Neural cell (in vitro differentiated cells): Measurements from ENCODE around the gene ERC2. TPM values are rescaled to one million over a fixed set of nuclear protein-coding genes. Genes with fewer than 3 reads are reported as not detected.

Experiments used
- H2AFZ ChIP-seq: fragments of 200-600, 300-800 bp; sonication (generic), shearing (Covaris generic); 2 replicates; pipeline ENCODE4 v1.6.0; 2014; ENCODE audit warnings: low read depth, mild to moderate bottlenecking, antibody characterized with exemption, low read length, moderate library complexity
- H3F3A ChIP-seq: fragments of 200-600 bp; shearing (Covaris generic); 2 replicates; pipeline ENCODE4 v1.6.1; 2016; ENCODE audit warnings: mild to moderate bottlenecking, moderate library complexity, mixed read lengths, antibody characterized with exemption, low read length; ENCODE audit not compliant: insufficient read depth, poor library complexity, severe bottlenecking
- H3K27ac ChIP-seq: fragments of 200-600, 300-800 bp; sonication (generic), shearing (Covaris generic); 2 replicates; pipeline ENCODE4 v1.5.1; 2014; ENCODE audit warnings: mild to moderate bottlenecking, low read length, moderate library complexity
- H3K27me3 ChIP-seq: fragments of 300-800, 200-600 bp; sonication (generic), shearing (Covaris generic); 2 replicates; pipeline ENCODE4 v1.6.0; 2014; ENCODE audit warnings: mild to moderate bottlenecking, low read depth, low read length, moderate library complexity; ENCODE audit not compliant: insufficient read depth
- H3K36me3 ChIP-seq: fragments of 300-800, 200-600 bp; sonication (generic), shearing (Covaris generic); 2 replicates; pipeline ENCODE4 v1.5.1; 2014; ENCODE audit warnings: mild to moderate bottlenecking, antibody characterized with exemption, low read length, moderate library complexity; ENCODE audit not compliant: insufficient read depth
- H3K4me2 ChIP-seq: fragments of 300-800, 200-600 bp; sonication (generic), shearing (Covaris generic); 2 replicates; pipeline ENCODE4 v1.6.0; 2014; ENCODE audit warnings: mild to moderate bottlenecking, low read length
- H3K4me3 ChIP-seq: fragments of 300-800, 200-600 bp; sonication (generic), shearing (Covaris generic); 2 replicates; pipeline ENCODE4 v1.5.1; 2014; ENCODE audit warnings: mild to moderate bottlenecking, low read length, moderate library complexity
- H3K79me2 ChIP-seq: fragments of 200-600 bp; shearing (Covaris generic); replicated peaks from 2 replicates; pipeline ENCODE4 v1.6.0; 2014; ENCODE audit warnings: mild to moderate bottlenecking, low read length, moderate library complexity; ENCODE audit not compliant: insufficient read depth
- H3K9ac ChIP-seq: fragments of 300-800, 200-600 bp; sonication (generic), shearing (Covaris generic); 2 replicates; pipeline ENCODE4 v1.6.1; 2016; ENCODE audit warnings: mild to moderate bottlenecking, low read length, mixed read lengths
- H3K9me2 ChIP-seq: fragments of 200-600 bp; shearing (Covaris generic); 2 replicates; pipeline ENCODE4 v1.6.1; 2016; ENCODE audit warnings: mild to moderate bottlenecking, low read length, mixed read lengths; ENCODE audit not compliant: insufficient read depth
- H3K9me3 ChIP-seq: fragments of 200-600, 300-800 bp; sonication (generic), shearing (Covaris generic); 2 replicates; pipeline ENCODE4 v1.6.1; 2016; ENCODE audit warnings: mild to moderate bottlenecking, mixed run types, low read length, moderate library complexity, mixed read lengths
- H4K20me1 ChIP-seq: fragments of 200-600 bp; shearing (Covaris generic); 2 replicates; pipeline ENCODE4 v1.6.1; 2016; ENCODE audit warnings: mild to moderate bottlenecking, mixed run types; ENCODE audit not compliant: insufficient read depth
- CTCF ChIP-seq: fragments of 450-650 bp; IDR thresholded peaks from 2 replicates; pipeline ENCODE4 v1.5.1; 2014; ENCODE audit warnings: antibody characterized with exemption, mild to moderate bottlenecking, moderate library complexity; ENCODE audit not compliant: poor library complexity, severe bottlenecking
- EP300 ChIP-seq: fragments of 450-650 bp; conservative IDR thresholded peaks from 2 replicates; pipeline ENCODE4 v1.6.1; 2014; ENCODE audit warnings: antibody characterized with exemption, mild to moderate bottlenecking, moderate library complexity; ENCODE audit not compliant: poor library complexity, severe bottlenecking
- EZH2 ChIP-seq: fragments of 200-600, 300-800 bp; shearing (Covaris generic), sonication (generic); IDR thresholded peaks from 2 replicates; pipeline ENCODE4 v1.6.1; 2014; ENCODE audit warnings: antibody characterized with exemption, low read length, borderline replicate concordance, mild to moderate bottlenecking; ENCODE audit not compliant: insufficient read depth, poor library complexity, severe bottlenecking
- MXI1 ChIP-seq: fragments of 450-650 bp; conservative IDR thresholded peaks from 2 replicates; pipeline ENCODE4 v1.6.1; 2014; ENCODE audit warnings: antibody characterized with exemption, mild to moderate bottlenecking; ENCODE audit not compliant: poor library complexity, severe bottlenecking
- POLR2AphosphoS5 ChIP-seq: IDR thresholded peaks from 2 replicates; pipeline ENCODE4 v1.6.1; 2012
- RAD21 ChIP-seq: fragments of 450-650 bp; conservative IDR thresholded peaks from 2 replicates; pipeline ENCODE4 v1.6.1; 2014; ENCODE audit warnings: antibody characterized with exemption, mild to moderate bottlenecking, moderate library complexity
- REST ChIP-seq: IDR thresholded peaks from 2 replicates; pipeline ENCODE4 v1.6.1; 2012; ENCODE audit warnings: borderline replicate concordance
- SMC3 ChIP-seq: fragments of 450-650 bp; conservative IDR thresholded peaks from 2 replicates; pipeline ENCODE4 v1.6.1; 2014; ENCODE audit warnings: antibody characterized with exemption, mild to moderate bottlenecking, moderate library complexity; ENCODE audit not compliant: poor library complexity
- TAF1 ChIP-seq: IDR thresholded peaks from 2 replicates; pipeline ENCODE4 v1.6.1; 2012; ENCODE audit warnings: low read depth
- polyA plus RNA-seq: library from polyadenylated mRNA; depleted of rRNA; stranded (reverse); fragments of >200 nt; gene quantifications from 2 replicates; pipeline ENCODE4 v1.2.3, GENCODE V29; 2014

Gene ERC2
- polyA plus RNA-seq, 1 donor from 2014 or later: 60.4 TPM

- TF ChIP-seq POLR2AphosphoS5 (no peak), RAD21 (no peak), CTCF (no peak), TAF1 (no peak), REST (no peak), EP300 (no peak), SMC3 (no peak), EZH2 (no peak), MXI1 (no peak)
- Histone ChIP-seq H4K20me1 (no peaks in the 10 kb centered on the region), H3K9ac (no peak overlapping the region), H3K4me3 (no peak overlapping the region), H3K27ac (no peak overlapping the region), H3K9me3 (peaks cover 5% of the 10 kb centered on the region), H2AFZ (no peak overlapping the region), H3K36me3 (peaks cover 5% of the 10 kb centered on the region), H3K79me2 (no peaks in the 10 kb centered on the region), H3K4me2 (no peak overlapping the region), H3K27me3 (no peaks in the 10 kb centered on the region), H3F3A (no peaks in the 10 kb centered on the region), H3K9me2 (no peaks in the 10 kb centered on the region)
Measured at GRCh38 chr3:56294286-56294685, 174.0 kb downstream of the ERC2 start.

GRCh38 chr3:56291953-56292352 is 176.3 kb downstream of the ERC2 start:
- H3K9me3 ChIP-seq: no peaks in the 10 kb centered on the region
- TF ChIP-seq CTCF (no peak), SMC3 (no peak), REST (no peak)
- H3K9me2 ChIP-seq: no peaks in the 10 kb centered on the region
- no peak overlapping the region for H3K4me2 ChIP-seq
- peaks cover 5% of the 10 kb centered on the region for H3K36me3 ChIP-seq
- no peak overlapping the region for H3K9ac ChIP-seq
- H3K27me3 ChIP-seq: no peaks in the 10 kb centered on the region
- H3F3A ChIP-seq: no peaks in the 10 kb centered on the region
- H2AFZ ChIP-seq: no peak overlapping the region
- no peak overlapping the region for H3K4me3 ChIP-seq
- no peaks in the 10 kb centered on the region for H4K20me1 ChIP-seq
- no peaks in the 10 kb centered on the region for H3K79me2 ChIP-seq
- H3K27ac ChIP-seq: no peak overlapping the region
